A549 (cell line): Measurements from ENCODE around the gene MAML2.

Experiments
- EP300 ChIP-seq, 2 experiments: fragments of >200 bp; sonication (Bioruptor Twin); formaldehyde crosslinking; IDR thresholded peaks; 2 replicates in 1 of 2; 3 replicates in 1 of 2; pipeline ENCODE4 v1.6.1; 2016 to 2017
- HOXA7 ChIP-seq: fragments of 250-450 bp; sonication (Bioruptor Pico); IDR thresholded peaks from 2 replicates; pipeline ENCODE4 v1.5.0; 2020; ENCODE audit warnings: mild to moderate bottlenecking, moderate library complexity
- RARB ChIP-seq: fragments of 250-450 bp; sonication (Bioruptor Pico); IDR thresholded peaks from 2 replicates; pipeline ENCODE4 v1.8.0; 2021; ENCODE audit warnings: mild to moderate bottlenecking, moderate library complexity
- TP53 ChIP-seq: fragments of 250-450 bp; sonication (Bioruptor Pico); IDR thresholded peaks from 2 replicates; pipeline ENCODE4 v1.5.0; 2021; ENCODE audit warnings: mild to moderate bottlenecking, moderate library complexity
- ZFP36 ChIP-seq: fragments of 450-650 bp; IDR thresholded peaks from 2 replicates; pipeline ENCODE4 v1.6.1; 2014; ENCODE audit warnings: borderline replicate concordance; ENCODE audit not compliant: partially characterized antibody
- TF ChIP-seq, protein P1 (sequence below): fragments of 450-650 bp; IDR thresholded peaks from 2 replicates; pipeline ENCODE4 v1.6.1; 2014; ENCODE audit warnings: antibody characterized with exemption
- TF ChIP-seq, protein P2 (sequence below): fragments of >200 bp; sonication (Bioruptor Twin); formaldehyde crosslinking; IDR thresholded peaks from 3 replicates; pipeline ENCODE4 v1.5.1; 2016

DNA sequence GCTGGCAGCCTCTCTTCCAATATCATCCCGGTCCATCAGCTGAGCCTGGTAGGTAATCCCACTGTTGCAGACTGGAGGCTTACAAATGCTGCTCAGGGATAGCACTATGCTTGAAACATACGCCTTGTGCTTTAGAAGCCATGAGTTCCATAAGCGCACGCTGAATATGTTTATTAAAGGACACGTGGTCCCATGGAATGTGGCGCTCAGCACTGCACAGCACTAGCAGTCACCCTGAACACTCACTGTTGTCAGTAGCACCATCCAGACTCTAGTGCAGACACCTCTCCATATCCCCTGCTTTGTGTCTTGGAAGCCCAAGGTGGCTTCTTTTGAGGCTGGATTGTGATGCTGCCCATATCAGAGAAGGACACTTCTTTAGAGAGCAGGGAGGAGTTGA is 120.9 kb downstream of the MAML2 start:
- TF ChIP-seq TP53 (CRISPR knock-in tag) (no peak), RARB (CRISPR knock-in tag) (no peak), EP300 (IDR thresholded peaks at IDR 0.05) (no peak), ZFP36 (no peak), HOXA7 (no peak)
- TF ChIP-seq, protein P1, sequence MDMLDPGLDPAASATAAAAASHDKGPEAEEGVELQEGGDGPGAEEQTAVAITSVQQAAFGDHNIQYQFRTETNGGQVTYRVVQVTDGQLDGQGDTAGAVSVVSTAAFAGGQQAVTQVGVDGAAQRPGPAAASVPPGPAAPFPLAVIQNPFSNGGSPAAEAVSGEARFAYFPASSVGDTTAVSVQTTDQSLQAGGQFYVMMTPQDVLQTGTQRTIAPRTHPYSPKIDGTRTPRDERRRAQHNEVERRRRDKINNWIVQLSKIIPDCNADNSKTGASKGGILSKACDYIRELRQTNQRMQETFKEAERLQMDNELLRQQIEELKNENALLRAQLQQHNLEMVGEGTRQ = no peak
- TF ChIP-seq, protein P2, sequence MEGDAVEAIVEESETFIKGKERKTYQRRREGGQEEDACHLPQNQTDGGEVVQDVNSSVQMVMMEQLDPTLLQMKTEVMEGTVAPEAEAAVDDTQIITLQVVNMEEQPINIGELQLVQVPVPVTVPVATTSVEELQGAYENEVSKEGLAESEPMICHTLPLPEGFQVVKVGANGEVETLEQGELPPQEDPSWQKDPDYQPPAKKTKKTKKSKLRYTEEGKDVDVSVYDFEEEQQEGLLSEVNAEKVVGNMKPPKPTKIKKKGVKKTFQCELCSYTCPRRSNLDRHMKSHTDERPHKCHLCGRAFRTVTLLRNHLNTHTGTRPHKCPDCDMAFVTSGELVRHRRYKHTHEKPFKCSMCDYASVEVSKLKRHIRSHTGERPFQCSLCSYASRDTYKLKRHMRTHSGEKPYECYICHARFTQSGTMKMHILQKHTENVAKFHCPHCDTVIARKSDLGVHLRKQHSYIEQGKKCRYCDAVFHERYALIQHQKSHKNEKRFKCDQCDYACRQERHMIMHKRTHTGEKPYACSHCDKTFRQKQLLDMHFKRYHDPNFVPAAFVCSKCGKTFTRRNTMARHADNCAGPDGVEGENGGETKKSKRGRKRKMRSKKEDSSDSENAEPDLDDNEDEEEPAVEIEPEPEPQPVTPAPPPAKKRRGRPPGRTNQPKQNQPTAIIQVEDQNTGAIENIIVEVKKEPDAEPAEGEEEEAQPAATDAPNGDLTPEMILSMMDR = no peak
